Keratinocyte (primary cell): ENCODE measurements around the gene ARRB1. TPM values are rescaled to one million over a fixed set of nuclear protein-coding genes. Genes with fewer than 3 reads are reported as not detected.

Source experiments
- DNase-seq: peaks from one replicate; pipeline ENCODE4 v3.0.0-alpha.2; 2011; ENCODE audit warnings: low read depth, missing footprints, low spot score
- FAIRE-seq: peaks from 2 replicates; lab custom pipeline; 2011; peaks lifted over from hg19 to GRCh38; lab: Jason Lieb, UNC
- H2AFZ ChIP-seq: 2 replicates; pipeline ENCODE4 v1.6.0; 2012; ENCODE audit warnings: low read length, control low read depth, inconsistent platforms; ENCODE audit not compliant: control insufficient read depth
- H3K27ac ChIP-seq: 2 replicates; pipeline ENCODE4 v1.5.1; 2011; ENCODE audit warnings: low read length; ENCODE audit not compliant: control insufficient read depth, insufficient read depth
- H3K27me3 ChIP-seq: 3 replicates; pipeline ENCODE4 v1.6.0; 2011; ENCODE audit warnings: low read length; ENCODE audit not compliant: control insufficient read depth, insufficient read depth; ENCODE audit errors: extremely low read depth
- H3K36me3 ChIP-seq, 2 experiments: 2 replicates in 1 of 2; 3 replicates in 1 of 2; pipeline ENCODE4 v1.5.1; 2011; ENCODE audit warnings: low read length in 2 of 2, mild to moderate bottlenecking in 1 of 2; ENCODE audit not compliant: control insufficient read depth in 2 of 2, insufficient read depth in 2 of 2; ENCODE audit errors: extremely low read depth in 1 of 2
- H3K4me1 ChIP-seq: 3 replicates; pipeline ENCODE4 v1.5.1; 2011; ENCODE audit warnings: low read length; ENCODE audit not compliant: control insufficient read depth, insufficient read depth; ENCODE audit errors: extremely low read depth
- H3K4me2 ChIP-seq: 3 replicates; pipeline ENCODE4 v1.6.0; 2011; ENCODE audit warnings: low read depth, low read length; ENCODE audit not compliant: control insufficient read depth, insufficient read depth; ENCODE audit errors: extremely low read depth
- H3K4me3 ChIP-seq, 3 experiments: fragments of 200-600 bp in 1 of 3; sonication (generic) in 1 of 3; 2 replicates in 2 of 3; 3 replicates in 1 of 3; pipeline ENCODE4 v1.5.1; 2011 to 2016; ENCODE audit warnings: low read length in 3 of 3, mild to moderate bottlenecking in 3 of 3, control low read depth in 2 of 3, inconsistent platforms in 1 of 3, low read depth in 1 of 3, mixed read lengths in 1 of 3, mixed run types in 1 of 3, moderate library complexity in 1 of 3; ENCODE audit not compliant: control insufficient read depth in 2 of 3, insufficient read depth in 2 of 3; ENCODE audit errors: extremely low read depth in 1 of 3
- H3K79me2 ChIP-seq: 2 replicates; pipeline ENCODE4 v1.6.0; 2012; ENCODE audit warnings: low read length; ENCODE audit not compliant: control insufficient read depth, insufficient read depth
- H3K9ac ChIP-seq: 3 replicates; pipeline ENCODE4 v1.6.0; 2011; ENCODE audit warnings: low read length; ENCODE audit not compliant: control insufficient read depth, insufficient read depth; ENCODE audit errors: extremely low read depth
- H3K9me1 ChIP-seq: 3 replicates; pipeline ENCODE4 v1.6.0; 2011; ENCODE audit warnings: low read length; ENCODE audit not compliant: control insufficient read depth, insufficient read depth; ENCODE audit errors: extremely low read depth
- H3K9me3 ChIP-seq: 2 replicates; pipeline ENCODE4 v1.5.1; 2012; ENCODE audit warnings: low read depth, low read length; ENCODE audit not compliant: control insufficient read depth
- H4K20me1 ChIP-seq: 3 replicates; pipeline ENCODE4 v1.6.0; 2011; ENCODE audit warnings: low read length; ENCODE audit not compliant: control insufficient read depth, insufficient read depth; ENCODE audit errors: extremely low read depth
- EZH2 ChIP-seq: IDR thresholded peaks from one replicate; pipeline ENCODE4 v1.6.1; 2012; ENCODE audit warnings: inconsistent platforms, mild to moderate bottlenecking, low read length, moderate library complexity
- dilution Hi-C: fragments of 300-500 bp; cut with MboI; formaldehyde crosslinking; loops from one replicate; pipeline ENCODE4 v1.7.0; 2020; ENCODE audit warnings: low sequenced_read_pairs; ENCODE audit not compliant: extremely low pct_ligation_motif_present
- polyA plus RNA-seq, 5 experiments: library from polyadenylated mRNA; depleted of rRNA in 3 of 5; stranded (reverse) in 3 of 5; stranded (forward) in 1 of 5; unstranded in 1 of 5; fragments of >200 nt; gene quantifications; 1 replicate in 1 of 5; 2 replicates in 3 of 5; 3 replicates in 1 of 5; pipeline versions ENCODE4 v1.2.1 to v1.2.3, GENCODE V29; 2011 to 2012; ENCODE audit warnings: missing spikeins in 2 of 5, low read depth in 1 of 5, low replicate concordance in 1 of 5
- TF ChIP-seq, protein P1 (sequence below), 3 experiments: IDR thresholded peaks in 1 of 3; conservative IDR thresholded peaks in 1 of 3; optimal IDR thresholded peaks in 1 of 3; 2 replicates in 2 of 3; 3 replicates in 1 of 3; pipeline versions ENCODE3 to v1.5.1; 2011; ENCODE audit warnings: low read length in 3 of 3, mild to moderate bottlenecking in 3 of 3, moderate library complexity in 2 of 3, control low read depth in 1 of 3, inconsistent platforms in 1 of 3; ENCODE audit not compliant: insufficient read depth in 2 of 3; ENCODE audit errors: extremely low read depth in 1 of 3

The ARRB1 gene
- polyA plus RNA-seq, 1 donor (not counting 4 experiments of a cell fraction or from before 2014, with no cell fraction given): 0.94 TPM

GRCh38 chr11:75350122-75350742, 1.2 kb downstream of the ARRB1 start:
- H3K9me1 ChIP-seq: no peaks in the 10 kb centered on the region
- H2AFZ ChIP-seq: no peak overlapping the region
- H3K36me3 ChIP-seq: no peaks in the 10 kb centered on the region
- dilution Hi-C loops: no loop called here
- FAIRE-seq: no peak
- H3K27me3 ChIP-seq: peaks cover 3% of the 10 kb centered on the region
- H3K4me3 ChIP-seq: no peak overlapping the region
- peaks cover 14% of the 10 kb centered on the region for H3K4me1 ChIP-seq
- H3K79me2 ChIP-seq: no peaks in the 10 kb centered on the region
- DNase-seq: no peak
- no peak overlapping the region for H3K4me2 ChIP-seq
- no peaks in the 10 kb centered on the region for H4K20me1 ChIP-seq
- H3K27ac ChIP-seq: no peak overlapping the region
- TF ChIP-seq, protein P1, sequence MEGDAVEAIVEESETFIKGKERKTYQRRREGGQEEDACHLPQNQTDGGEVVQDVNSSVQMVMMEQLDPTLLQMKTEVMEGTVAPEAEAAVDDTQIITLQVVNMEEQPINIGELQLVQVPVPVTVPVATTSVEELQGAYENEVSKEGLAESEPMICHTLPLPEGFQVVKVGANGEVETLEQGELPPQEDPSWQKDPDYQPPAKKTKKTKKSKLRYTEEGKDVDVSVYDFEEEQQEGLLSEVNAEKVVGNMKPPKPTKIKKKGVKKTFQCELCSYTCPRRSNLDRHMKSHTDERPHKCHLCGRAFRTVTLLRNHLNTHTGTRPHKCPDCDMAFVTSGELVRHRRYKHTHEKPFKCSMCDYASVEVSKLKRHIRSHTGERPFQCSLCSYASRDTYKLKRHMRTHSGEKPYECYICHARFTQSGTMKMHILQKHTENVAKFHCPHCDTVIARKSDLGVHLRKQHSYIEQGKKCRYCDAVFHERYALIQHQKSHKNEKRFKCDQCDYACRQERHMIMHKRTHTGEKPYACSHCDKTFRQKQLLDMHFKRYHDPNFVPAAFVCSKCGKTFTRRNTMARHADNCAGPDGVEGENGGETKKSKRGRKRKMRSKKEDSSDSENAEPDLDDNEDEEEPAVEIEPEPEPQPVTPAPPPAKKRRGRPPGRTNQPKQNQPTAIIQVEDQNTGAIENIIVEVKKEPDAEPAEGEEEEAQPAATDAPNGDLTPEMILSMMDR (optimal IDR thresholded peaks at IDR 0.05 in 1 of 3, IDR thresholded peaks at IDR 0.05 in 1 of 3, conservative IDR thresholded peaks at IDR 0.05 in 1 of 3; ENCODE audit: extremely low read depth in 1 of 3, insufficient read depth in 2 of 3, low read length in 3 of 3): no peak
- TF ChIP-seq EZH2: no peak
- H3K9ac ChIP-seq: no peak overlapping the region
- H3K9me3 ChIP-seq: no peaks in the 10 kb centered on the region

GRCh38 chr11:75349521-75350116, 1.8 kb downstream of the ARRB1 start:
- Histone ChIP-seq H3K4me2 (no peak overlapping the region), H3K36me3 (no peaks in the 10 kb centered on the region), H3K9me3 (no peaks in the 10 kb centered on the region), H3K9me1 (no peaks in the 10 kb centered on the region), H3K79me2 (no peaks in the 10 kb centered on the region), H2AFZ (no peak overlapping the region), H3K4me1 (peaks cover 14% of the 10 kb centered on the region), H3K27ac (no peak overlapping the region), H3K4me3 (no peak overlapping the region), H3K9ac (no peak overlapping the region), H4K20me1 (no peaks in the 10 kb centered on the region), H3K27me3 (peaks cover 3% of the 10 kb centered on the region)
- FAIRE-seq: no peak
- TF ChIP-seq EZH2: no peak
- TF ChIP-seq, protein P1 (optimal IDR thresholded peaks at IDR 0.05 in 1 of 3, IDR thresholded peaks at IDR 0.05 in 1 of 3, conservative IDR thresholded peaks at IDR 0.05 in 1 of 3; ENCODE audit: extremely low read depth in 1 of 3, insufficient read depth in 2 of 3, low read length in 3 of 3): no peak
- no peak for DNase-seq
- dilution Hi-C loops: no loop called here
